ENCODE data around the gene DIO2.

DIO2 gene

GRCh38 chr14:80167793-80168448, 43.4 kb downstream of the DIO2 start:
- DNase-seq: no peak

GRCh38 chr14:80164991-80165721, 46.1 kb downstream of the DIO2 start:
- DNase-seq: no peak

GRCh38 chr14:80152763-80153162, 58.5 kb downstream of the DIO2 start:
- no peak for DNase-seq

- DNase-seq: no peak
Observed at GRCh38 chr14:80152166-80152565, 59.1 kb downstream of the DIO2 start.

GRCh38 chr14:80150301-80150700, 61.0 kb downstream of the DIO2 start:
- no peak for DNase-seq

Measured in activated gamma-delta T cell (primary cell).